Measurements from ENCODE around the gene SOX13.

DNA sequence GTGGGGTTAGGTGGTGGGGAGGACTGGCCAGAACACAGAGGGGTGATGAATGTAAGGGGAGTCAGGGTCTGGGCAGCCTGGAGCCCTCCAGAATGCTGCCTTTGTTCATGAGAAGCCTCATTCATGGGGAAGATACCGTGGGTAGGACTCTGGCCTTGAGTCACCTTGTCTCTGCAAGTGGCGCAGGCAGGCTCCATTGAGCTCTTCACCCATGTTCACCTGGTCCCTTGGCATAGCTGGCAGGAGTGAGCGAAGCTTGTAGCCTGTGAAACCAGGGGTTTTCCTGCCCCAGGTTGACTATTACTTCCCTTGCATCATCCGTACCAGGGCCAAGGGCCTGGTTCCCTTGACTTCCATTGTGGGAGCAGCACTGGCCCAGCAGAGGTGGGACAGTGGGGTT lies 25.8 kb downstream of the SOX13 start:
- no peak for TF ChIP-seq POLR2A (IDR thresholded peaks at IDR 0.05)
- TF ChIP-seq, protein P1, sequence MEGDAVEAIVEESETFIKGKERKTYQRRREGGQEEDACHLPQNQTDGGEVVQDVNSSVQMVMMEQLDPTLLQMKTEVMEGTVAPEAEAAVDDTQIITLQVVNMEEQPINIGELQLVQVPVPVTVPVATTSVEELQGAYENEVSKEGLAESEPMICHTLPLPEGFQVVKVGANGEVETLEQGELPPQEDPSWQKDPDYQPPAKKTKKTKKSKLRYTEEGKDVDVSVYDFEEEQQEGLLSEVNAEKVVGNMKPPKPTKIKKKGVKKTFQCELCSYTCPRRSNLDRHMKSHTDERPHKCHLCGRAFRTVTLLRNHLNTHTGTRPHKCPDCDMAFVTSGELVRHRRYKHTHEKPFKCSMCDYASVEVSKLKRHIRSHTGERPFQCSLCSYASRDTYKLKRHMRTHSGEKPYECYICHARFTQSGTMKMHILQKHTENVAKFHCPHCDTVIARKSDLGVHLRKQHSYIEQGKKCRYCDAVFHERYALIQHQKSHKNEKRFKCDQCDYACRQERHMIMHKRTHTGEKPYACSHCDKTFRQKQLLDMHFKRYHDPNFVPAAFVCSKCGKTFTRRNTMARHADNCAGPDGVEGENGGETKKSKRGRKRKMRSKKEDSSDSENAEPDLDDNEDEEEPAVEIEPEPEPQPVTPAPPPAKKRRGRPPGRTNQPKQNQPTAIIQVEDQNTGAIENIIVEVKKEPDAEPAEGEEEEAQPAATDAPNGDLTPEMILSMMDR (IDR thresholded peaks at IDR 0.05): no peak
